ENCODE data around the gene TRPV5. TPM values are rescaled to one million over a fixed set of nuclear protein-coding genes. Genes with fewer than 3 reads are reported as not detected.

TRPV5 gene
- total and polyA plus RNA-seq, 2 of the 8 experiments (the other 6 are each of a cell fraction or from before 2014, with no cell fraction given) = 0.03 TPM; not detected in 1

DNA sequence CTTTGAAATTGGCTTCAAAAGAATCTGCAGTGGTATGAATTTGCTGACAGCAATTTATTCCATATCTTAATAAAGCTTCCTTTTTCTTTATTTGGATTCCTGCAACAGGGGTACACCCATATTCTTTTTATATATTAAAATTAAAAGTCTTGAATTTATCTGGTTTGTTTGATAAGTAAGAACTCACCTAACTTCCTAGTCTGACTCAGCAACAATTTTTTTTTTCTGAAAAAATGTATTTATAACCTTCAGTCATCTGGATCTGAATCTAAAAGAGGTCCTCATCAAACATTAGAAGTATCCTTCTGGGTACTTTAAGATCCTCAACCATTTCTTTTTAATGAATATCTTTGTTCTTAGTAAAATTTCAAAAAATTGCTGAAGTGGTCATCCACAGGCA, 74.1 kb downstream of the TRPV5 start:
- Histone ChIP-seq H3K18ac (ENCODE audit: extremely low read depth, low read length) (no peak overlapping the region), H4K20me1 (replicated peaks in 1 of 2; ENCODE audit: control insufficient read depth in 1 of 2, insufficient read depth in 2 of 2, low read length in 2 of 2) (peaks cover 0 to 3% of the 10 kb centered on the region in 2 experiments), H2BK120ac (replicated peaks; ENCODE audit: low read depth, low read length) (no peak overlapping the region), H3K79me1 (ENCODE audit: low read depth, low read length) (no peaks in the 10 kb centered on the region), H3K4me2 (ENCODE audit: insufficient read depth in 1 of 2, low read depth in 2 of 2, low read length in 2 of 2) (no peak overlapping the region), H4K8ac (ENCODE audit: extremely low read depth, insufficient read depth, low read length) (no peak overlapping the region), H3K79me2 (ENCODE audit: control insufficient read depth in 1 of 2, insufficient read depth in 2 of 2, low read length in 2 of 2) (no peaks in the 10 kb centered on the region), H3K4me1 (replicated peaks in 1 of 4; ENCODE audit: control insufficient read depth in 3 of 4, insufficient read depth in 4 of 4, low read length in 3 of 4) (peaks cover 1 to 17% (median 10%) of the 10 kb centered on the region in 4 experiments; a peak in 5 of 7 replicates), H3K23me2 (ENCODE audit: low read depth, low read length) (peaks cover 6% of the 10 kb centered on the region; the same call in 1 of the 2 replicates), H2BK5ac (ENCODE audit: low read depth, low read length) (no peak overlapping the region), H2BK20ac (ENCODE audit: low read length) (no peak overlapping the region), H3K4me3 (ENCODE audit: extremely low read depth in 1 of 4, insufficient read depth in 2 of 4, low read depth in 3 of 4, low read length in 4 of 4) (no peak overlapping the region), H3K23ac (ENCODE audit: insufficient read length) (no peak overlapping the region), H2AK5ac (ENCODE audit: low read depth, low read length) (no peak overlapping the region), H3K27ac (ENCODE audit: low read depth, low read length) (no peak overlapping the region), H2BK15ac (ENCODE audit: low read length) (no peak overlapping the region), H3K4ac (replicated peaks; ENCODE audit: insufficient read length, low read depth, low read length) (no peak overlapping the region), H2AFZ (ENCODE audit: low read length) (no peak overlapping the region), H2BK12ac (ENCODE audit: low read depth, low read length) (no peak overlapping the region), H3K9ac (replicated peaks in 1 of 4; ENCODE audit: extremely low read depth in 1 of 4, low read depth in 3 of 4, low read length in 3 of 4) (no peak overlapping the region), H3K14ac (ENCODE audit: insufficient read length) (no peak overlapping the region), H4K91ac (replicated peaks; ENCODE audit: insufficient read length, low read length) (no peak overlapping the region), H3K36me3 (ENCODE audit: control insufficient read depth in 2 of 4, insufficient read depth in 4 of 4, low read length in 3 of 4) (no peaks in the 10 kb centered on the region), H3K27me3 (replicated peaks in 1 of 4; ENCODE audit: control insufficient read depth in 3 of 4, extremely low read depth in 1 of 4, insufficient read depth in 3 of 4, low read length in 3 of 4) (peaks cover 0 to 12% (median 6%) of the 10 kb centered on the region in 4 experiments; a peak in 4 of 7 replicates), H3K9me3 (ENCODE audit: insufficient read depth in 2 of 2, low read depth in 1 of 2, low read length in 1 of 2) (no peaks in the 10 kb centered on the region), H4K5ac (ENCODE audit: insufficient read length, low read depth, low read length) (no peak overlapping the region), H3K56ac (replicated peaks; ENCODE audit: insufficient read length, low read depth, low read length) (no peak overlapping the region)
- CTCF ChIA-PET (ENCODE audit: partially characterized antibody) = interaction anchor here (0.6 to 10.2 kb wide), 7 partner anchors 9 to 146 kb away, joined by 3 to 87 read pairs (median 5); no protein-coding TSS in a partner anchor
- POLR2A ChIA-PET (ENCODE audit: partially characterized antibody) = interaction anchor here (0.9 kb wide), 1 partner anchor 13 kb away, joined by 3 read pairs; no protein-coding TSS in a partner anchor
- TF ChIP-seq TEAD4 (IDR thresholded peaks at IDR 0.05; ENCODE audit: low read depth, low read length) = no peak
- no peak for DNase-seq (ENCODE audit: low read depth in 1 of 2, low spot score in 2 of 2)
- no peak for FAIRE-seq

Other genes starting within 250 kb of the TRPV5 start
- not detected in 2 replicates for gene PRSS1, start 184.3 kb downstream of the TRPV5 start, total RNA-seq (2021; fragmentation: NEBNext Ultra II Directional; extraction: Animal tissue kit (Norgen Biotek cat#: 25700))
- gene PRSS1, start 184.3 kb downstream of the TRPV5 start, polyA plus RNA-seq (2011; rRNA removed) = 0.09 and 0.20 TPM in 2 replicates
- not detected in 2 replicates for gene PRSS2, start 162.8 kb downstream of the TRPV5 start, total RNA-seq (2021; fragmentation: NEBNext Ultra II Directional; extraction: Animal tissue kit (Norgen Biotek cat#: 25700))
- not detected in 2 replicates for gene PRSS2, start 162.8 kb downstream of the TRPV5 start, polyA plus RNA-seq (2011; rRNA removed)
- gene EPHB6, start 78.7 kb downstream of the TRPV5 start, total RNA-seq (2021; fragmentation: NEBNext Ultra II Directional; extraction: Animal tissue kit (Norgen Biotek cat#: 25700)) = 19.7 TPM in 2 replicates
- gene EPHB6, start 78.7 kb downstream of the TRPV5 start, polyA plus RNA-seq (2011; rRNA removed) = 19.7 and 27.3 TPM in 2 replicates
- gene TRPV6, start 48.0 kb downstream of the TRPV5 start, total RNA-seq (2021; fragmentation: NEBNext Ultra II Directional; extraction: Animal tissue kit (Norgen Biotek cat#: 25700)) = 0.48 and 0.52 TPM in 2 replicates
- 1.1 and 2.1 TPM in 2 replicates for gene TRPV6, start 48.0 kb downstream of the TRPV5 start, polyA plus RNA-seq (2011; rRNA removed)
- not detected in 2 replicates for gene LLCFC1, start 5.7 kb upstream of the TRPV5 start, total RNA-seq (2021; fragmentation: NEBNext Ultra II Directional; extraction: Animal tissue kit (Norgen Biotek cat#: 25700))
- not detected in 2 replicates for gene LLCFC1, start 5.7 kb upstream of the TRPV5 start, polyA plus RNA-seq (2011; rRNA removed)
- 1.1 and 1.8 TPM in 2 replicates for gene KEL, start 28.6 kb upstream of the TRPV5 start, total RNA-seq (2021; fragmentation: NEBNext Ultra II Directional; extraction: Animal tissue kit (Norgen Biotek cat#: 25700))
- 1.9 and 3.6 TPM in 2 replicates for gene KEL, start 28.6 kb upstream of the TRPV5 start, polyA plus RNA-seq (2011; rRNA removed)
- not detected in 2 replicates for gene OR9A2, start 93.4 kb upstream of the TRPV5 start, total RNA-seq (2021; fragmentation: NEBNext Ultra II Directional; extraction: Animal tissue kit (Norgen Biotek cat#: 25700))
- not detected in 2 replicates for gene OR9A2, start 93.4 kb upstream of the TRPV5 start, polyA plus RNA-seq (2011; rRNA removed)
- not detected in 2 replicates for gene OR6V1, start 118.6 kb upstream of the TRPV5 start, total RNA-seq (2021; fragmentation: NEBNext Ultra II Directional; extraction: Animal tissue kit (Norgen Biotek cat#: 25700))
- not detected in 2 replicates for gene OR6V1, start 118.6 kb upstream of the TRPV5 start, polyA plus RNA-seq (2011; rRNA removed)
- gene PIP, start 198.3 kb upstream of the TRPV5 start, total RNA-seq (2021; fragmentation: NEBNext Ultra II Directional; extraction: Animal tissue kit (Norgen Biotek cat#: 25700)) = not detected in 2 replicates
- gene PIP, start 198.3 kb upstream of the TRPV5 start, polyA plus RNA-seq (2011; rRNA removed) = not detected in 2 replicates
- gene TAS2R39, start 249.7 kb upstream of the TRPV5 start, total RNA-seq (2021; fragmentation: NEBNext Ultra II Directional; extraction: Animal tissue kit (Norgen Biotek cat#: 25700)) = not detected in 2 replicates
- gene TAS2R39, start 249.7 kb upstream of the TRPV5 start, polyA plus RNA-seq (2011; rRNA removed) = not detected in 2 replicates

All from H1 (cell line).